COLO829 (cell line): Measurements from ENCODE around the gene TRIM41.
"Not testable (repeated sequence)": the region's sequence is repeated elsewhere in the genome, so short reads cannot be mapped to it uniquely, and the experiment has no call there.

Source experiments
- DNase-seq: peaks from one replicate; pipeline ENCODE4 v3.0.0; 2012; ENCODE audit warnings: low spot score

Gene TRIM41

DNA sequence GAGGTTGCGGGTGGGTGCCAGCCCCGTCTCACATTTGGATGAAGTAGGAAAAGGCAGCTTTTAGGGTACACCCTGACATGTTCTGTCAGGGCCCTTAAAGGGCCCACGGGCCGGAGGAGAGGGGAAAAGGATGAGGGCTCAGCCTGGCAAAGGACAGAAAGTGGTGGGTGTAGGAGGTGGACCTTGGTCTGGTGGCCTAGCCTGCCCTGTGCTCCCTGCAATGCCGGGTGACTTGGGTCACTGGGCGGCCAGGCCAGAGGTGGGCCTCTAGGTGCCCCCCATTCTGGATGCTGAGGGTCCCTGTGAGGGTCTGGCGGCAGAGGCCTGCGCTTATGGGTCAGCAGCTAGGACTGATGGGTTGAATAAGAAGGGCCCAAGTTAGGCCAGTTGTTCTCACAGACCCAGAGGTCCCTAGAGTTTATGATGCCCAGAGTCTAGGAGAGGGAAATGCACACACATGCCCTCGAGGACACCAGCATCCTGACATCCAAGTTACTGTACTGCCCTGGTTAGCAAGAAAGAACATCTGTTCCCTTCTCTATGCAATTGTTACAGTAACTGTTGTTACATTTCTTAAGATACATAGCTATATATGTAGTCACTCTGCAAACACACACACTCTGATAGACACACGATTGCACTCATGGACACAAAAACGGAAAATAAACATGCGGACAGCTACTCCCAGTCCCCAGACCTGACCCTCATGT lies 30.6 kb upstream of the TRIM41 start:
- no peak for DNase-seq

DNA sequence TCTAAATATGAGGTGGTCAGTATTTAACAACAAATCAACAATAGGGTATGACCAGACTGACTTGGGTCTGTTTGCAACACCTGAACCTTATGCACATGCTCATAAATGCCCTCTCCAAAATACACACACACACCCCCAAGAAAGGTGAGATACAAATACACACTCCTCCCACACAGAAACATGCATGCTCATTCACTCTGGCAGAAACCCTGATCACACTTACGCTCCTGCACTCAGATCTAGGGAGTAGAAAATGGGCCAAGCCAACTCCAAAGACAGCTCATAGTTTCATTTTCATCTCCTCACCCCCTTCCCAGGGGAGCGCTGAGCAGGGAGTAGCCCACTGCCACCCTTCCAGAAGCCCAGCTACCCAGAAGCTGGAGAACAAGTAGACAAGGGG lies 29.4 kb upstream of the TRIM41 start:
- DNase-seq: no peak

DNA sequence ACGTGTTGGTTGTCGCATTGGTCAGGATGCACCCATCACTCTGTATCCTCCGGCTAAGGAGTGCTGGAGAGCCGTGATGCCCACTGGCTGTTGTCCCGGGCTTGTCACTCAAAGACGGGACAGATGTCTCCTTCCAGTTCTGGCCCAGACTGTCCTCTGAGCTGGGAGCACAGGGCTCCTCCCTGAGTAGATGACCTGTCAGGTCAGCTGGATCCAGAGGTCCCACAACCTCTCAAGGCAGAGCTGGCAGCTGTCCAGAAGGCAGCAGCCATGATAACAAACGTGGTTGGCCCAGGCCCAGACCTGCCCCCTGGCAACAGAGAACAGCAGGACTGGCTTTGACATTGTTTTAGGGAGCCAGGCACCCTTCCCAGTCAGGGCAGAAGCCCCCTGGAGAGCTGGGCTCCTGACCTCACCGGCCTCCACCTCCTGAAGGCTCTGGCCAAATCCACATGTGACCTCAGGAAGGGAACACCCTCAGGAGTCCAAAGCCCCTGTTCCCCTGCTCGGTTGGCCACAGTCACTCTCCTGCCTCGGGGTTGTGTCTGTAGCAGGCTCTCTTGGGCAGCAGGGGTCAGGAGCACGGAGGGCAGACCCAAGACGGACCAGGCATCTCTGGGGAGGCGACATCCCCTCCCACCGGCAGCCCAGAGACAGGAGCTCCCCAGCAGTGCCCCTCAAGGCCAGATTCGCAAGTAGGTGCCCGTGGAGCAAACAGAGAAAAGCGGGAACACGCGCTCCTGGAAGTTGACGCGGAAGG lies 28.4 kb upstream of the TRIM41 start:
- DNase-seq: no peak

DNA sequence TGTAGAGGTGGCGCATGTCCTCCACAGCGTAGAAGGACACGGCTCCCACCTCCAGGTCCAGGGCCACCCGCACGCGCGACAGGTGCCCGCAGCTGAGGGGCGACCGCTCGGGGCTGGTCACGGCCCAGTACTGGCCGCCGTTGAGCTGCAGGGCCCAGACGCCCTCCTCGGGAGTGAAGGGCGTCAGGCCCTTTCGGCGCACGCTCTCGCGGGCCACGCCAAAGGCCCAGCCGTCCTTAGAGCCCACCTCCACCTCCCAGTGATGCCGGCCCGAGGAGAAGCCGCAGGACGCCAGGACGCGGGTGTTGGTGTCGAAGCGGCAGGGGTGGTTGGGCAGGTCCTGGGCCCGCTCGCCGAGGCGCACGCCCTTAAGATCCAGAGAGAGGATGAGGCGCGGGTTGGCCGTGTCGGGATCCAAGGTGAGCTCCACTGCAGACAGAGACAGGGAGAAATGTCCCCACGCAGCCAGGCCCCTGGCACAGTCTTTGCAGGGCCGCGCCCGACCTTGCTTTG lies 27.8 kb upstream of the TRIM41 start:
- DNase-seq: no peak

DNA sequence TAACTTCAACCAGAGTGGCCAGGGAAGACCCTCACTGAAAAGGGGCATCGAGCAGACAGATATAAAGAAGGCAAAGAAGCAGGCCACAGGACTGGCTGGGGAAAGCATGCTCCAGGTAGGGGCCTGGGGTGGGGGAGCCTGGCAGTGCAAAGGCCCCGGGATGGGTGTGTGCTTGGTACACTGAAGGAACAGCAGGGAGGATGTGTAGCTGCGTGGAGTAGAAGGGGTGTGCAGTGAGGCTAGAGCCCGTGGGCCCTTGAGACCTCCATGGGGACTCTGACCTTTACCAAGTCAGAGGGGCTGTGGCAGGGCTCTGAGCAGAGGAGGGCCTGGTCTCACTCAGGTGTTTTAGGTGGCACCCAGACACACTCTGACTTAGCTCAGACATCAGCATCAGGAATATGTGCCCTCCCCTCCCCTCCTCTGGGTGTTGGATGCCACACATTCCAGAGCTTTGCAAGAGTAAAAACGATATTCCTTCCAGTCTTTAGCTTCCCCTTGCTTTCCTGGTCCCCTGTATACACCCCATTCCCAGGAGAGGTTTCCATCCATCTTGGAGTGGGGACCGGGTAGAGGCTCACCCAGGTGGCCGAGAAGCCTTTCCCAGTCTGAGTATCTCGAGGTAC lies 25.6 kb upstream of the TRIM41 start:
- no peak for DNase-seq

DNA sequence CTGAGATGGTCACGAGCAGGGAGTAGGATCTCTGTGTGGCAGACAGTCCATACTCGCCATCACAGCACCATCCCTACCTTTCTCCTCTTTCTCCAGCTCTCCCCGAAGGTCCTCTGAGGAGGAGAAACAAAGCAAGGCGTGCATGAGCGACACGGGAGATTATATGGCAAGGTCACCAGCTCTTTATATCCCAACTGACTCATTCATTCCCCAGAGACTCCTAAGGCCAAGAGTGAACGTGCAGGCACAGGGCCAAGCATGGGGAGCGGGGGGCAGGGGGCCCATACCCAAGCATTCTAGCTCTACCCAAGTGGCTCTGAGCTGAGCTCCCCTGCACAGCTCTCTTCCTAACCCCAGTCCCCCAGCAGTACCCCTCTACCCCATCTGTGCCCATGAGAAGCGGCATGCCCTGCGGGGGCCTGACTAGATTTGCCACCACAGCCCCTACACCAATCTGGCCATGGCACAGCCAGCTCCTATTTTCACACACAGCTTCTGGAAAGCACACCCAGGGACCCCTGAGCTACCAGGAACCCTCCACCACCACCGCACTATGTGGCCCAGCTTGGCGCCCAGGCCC lies 24.9 kb upstream of the TRIM41 start:
- no peak for DNase-seq

DNA sequence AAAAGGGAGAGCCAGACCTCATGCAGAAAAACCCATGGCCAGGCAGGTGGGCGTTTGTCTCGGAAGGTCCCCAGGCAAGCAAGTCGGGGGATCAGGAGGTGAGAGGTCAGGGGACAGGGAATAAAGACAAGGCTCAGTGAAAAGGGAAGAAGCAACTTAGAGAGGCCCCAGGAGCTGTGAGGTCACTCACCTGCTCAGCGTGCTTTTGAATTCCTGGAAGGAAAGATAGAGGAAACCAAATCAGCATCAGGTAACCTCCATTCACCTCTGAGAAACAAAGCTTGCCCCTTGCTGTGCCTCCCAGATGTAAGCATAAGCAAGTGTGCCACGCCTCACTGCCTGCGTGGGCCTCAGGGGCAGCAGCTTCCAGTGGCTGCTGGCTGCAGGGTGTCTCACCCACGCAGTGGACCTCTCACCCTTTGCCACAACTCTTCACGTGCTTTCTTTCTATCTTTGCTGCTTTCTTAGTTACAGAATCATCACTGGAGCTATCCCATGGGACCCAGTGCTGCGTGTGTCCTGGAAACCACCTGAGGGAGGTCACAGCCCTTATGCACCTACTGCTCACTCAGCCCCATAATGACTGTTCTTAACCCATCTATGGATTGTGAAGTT lies 24.1 kb upstream of the TRIM41 start:
- DNase-seq: no peak

DNA sequence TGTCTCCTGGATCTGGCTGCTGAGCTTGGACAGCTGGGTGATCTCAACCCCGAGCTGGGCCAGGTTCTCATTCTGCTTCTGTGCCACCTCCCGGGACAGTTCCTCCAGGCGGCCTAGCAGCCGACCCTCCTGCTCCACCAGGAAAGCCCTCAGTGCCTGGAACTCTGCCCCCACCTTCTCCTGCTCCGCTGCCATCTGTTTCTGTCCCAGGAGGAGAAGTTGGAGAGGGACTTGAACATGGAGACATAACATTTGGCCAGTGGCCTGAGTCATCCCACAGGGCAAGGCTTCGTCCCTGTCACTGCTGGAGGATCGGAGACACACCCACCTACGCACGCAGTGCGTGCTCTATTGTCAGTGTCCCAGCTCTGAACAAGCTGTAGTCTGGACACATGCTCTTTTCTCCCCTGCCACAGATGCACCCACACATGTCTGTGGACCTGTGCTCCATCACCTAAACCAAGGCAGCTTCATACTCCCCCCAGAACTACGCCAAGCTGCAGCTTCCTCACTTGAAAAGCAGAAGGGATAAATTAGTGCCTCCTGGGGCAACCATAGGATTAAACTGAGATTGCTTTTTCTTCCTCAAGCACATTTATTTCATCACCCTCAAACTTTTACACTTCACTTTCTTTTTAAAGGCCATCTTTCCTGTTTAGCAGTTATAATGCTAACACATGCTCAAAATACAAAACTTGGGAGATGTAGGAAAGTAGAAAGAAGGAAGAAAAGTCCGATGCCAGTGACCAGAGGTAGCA lies 23.0 kb upstream of the TRIM41 start:
- DNase-seq: no peak

DNA sequence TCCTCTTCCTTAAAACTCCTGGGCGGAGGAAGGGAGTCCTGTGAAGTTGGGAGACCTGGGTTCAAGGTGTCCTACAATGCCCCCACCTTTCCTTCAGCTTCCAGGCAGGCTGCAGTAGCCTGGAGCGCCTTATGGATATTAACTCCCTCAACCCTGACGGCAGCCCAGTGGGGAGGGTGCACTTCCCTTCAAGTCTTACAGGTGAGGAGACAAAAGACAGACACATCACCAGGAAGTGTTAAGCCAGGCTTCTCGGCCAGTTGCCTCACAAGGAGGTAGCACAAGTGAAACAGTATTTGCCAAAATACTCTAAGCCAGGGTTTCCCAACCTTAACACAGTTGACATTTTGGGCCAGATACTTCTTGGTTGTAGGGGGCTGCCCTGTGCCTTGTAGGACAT lies 22.3 kb upstream of the TRIM41 start:
- DNase-seq: no peak

DNA sequence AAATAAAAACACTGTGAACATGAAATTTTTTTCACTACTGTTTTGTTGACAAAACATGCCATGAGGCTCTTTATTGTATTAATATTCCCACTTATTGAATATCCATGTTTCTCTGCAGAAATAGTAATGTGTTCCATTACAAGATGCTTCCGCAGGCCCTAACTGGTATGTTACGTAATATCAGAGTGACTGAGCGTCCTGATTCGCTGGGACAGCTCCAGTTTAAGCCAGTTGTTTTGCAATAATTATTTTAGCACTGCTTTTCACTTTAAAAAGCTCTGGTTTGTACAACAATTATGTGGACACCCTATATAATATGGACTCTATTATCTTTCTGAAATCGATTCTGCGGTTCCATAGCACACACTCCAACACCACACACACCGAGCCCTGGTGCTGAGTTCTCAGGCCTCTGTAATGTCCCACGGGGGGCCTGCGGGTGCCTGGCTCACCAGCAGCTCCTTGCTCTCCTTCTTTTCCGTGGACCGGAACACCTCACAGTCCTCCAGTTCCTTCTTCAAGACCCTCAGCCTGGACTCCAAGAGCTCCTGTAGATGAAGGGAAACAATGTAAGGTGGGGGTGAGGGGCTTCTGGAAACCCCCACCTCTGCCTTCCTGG lies 19.9 kb upstream of the TRIM41 start:
- no peak for DNase-seq

DNA sequence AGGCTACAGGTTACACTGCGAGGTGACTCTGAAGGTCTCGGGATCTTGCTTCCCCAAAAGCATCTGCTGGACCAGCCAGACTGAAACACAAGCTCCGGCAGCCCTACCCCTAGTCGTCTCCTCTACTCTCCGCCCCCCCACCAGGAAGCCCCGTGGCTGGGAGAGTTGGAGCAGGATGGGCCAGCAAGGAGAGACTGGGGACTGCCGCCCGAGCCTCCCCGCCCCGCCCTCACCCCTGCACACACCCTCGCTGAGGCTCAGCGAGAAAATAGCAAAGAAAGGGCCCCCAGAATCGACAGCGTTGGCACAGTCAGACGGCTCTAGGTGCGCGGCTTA lies 19.3 kb upstream of the TRIM41 start:
- no peak for DNase-seq

DNA sequence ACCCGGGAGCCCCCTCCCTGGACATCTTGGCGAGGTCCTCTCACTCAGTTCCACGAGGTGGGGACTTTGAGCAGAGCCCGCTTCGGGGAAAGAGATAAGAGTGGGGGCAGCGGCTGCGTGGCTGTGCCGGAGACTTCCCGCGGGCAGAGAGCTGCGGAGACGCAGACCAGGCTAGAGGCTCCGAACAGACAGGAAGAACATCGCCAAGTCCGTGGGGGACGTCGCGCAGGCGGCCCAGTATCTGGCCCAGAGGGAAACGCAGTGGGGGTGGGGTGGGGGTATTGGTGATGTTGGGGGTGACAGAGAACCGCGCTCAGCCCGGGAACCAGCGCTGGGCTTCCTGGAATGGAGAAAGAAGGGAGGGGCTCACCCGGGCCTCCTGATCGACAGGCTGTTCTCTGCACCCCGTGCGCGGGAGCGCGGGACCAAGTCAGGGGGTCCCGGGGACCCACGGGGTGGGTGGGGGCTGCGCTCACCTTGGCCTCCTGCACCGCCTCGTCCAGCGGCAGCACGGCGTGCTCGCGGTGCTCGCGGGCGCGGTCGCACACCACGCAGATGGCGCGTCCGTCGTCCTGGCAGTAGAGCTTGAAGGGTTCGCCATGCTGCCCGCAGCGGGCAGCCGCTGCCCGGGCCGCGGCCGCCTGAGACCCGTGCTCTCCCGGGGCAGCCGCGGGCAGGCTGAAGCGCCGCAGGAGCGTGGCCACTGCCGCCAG lies 18.8 kb upstream of the TRIM41 start:
- DNase-seq: no peak

DNA sequence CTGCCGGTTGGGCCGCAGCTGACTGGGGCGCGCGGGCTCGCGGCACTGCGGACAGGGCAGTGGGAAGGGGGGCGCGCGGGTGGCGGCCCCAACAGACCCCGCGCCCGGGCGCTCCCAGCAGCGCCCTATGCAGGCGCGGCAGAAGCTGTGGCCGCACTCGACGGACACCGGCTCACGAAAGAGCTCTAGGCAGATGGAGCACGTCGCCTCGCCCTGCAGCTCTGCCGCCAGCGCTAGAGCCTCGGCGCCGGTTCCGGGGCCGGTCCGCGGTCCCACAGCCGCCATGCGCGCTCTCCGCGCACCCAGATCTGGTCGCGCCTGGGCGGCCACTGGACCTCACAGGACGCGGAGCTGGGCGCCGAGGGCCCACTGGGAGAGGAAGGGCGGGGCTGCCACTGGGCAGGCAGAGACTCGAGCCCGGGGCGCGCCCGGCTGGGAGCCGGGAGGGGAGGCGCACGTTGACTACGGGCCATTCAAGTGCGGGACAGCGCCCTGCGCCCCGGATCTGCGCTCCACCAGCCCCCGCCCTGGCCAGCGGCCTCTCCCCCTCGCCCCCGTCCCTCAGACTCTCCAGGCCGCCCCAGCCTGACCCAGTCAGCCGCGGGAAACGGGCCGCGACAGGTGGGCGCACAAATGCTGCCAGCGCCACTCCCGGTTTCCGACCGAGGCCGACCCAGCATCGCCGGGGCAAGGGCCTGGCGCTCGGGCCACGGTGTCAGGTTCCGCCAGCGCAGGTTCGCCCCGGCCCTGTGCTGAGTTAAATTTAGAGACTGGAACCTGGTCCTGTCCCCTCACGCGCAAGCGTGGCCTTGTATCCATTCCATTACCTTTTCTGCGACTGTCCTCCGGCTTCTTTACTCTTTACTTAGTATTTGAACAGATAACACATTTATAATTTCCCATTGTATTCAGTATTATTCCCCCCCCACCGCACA lies 18.0 kb upstream of the TRIM41 start, which contains the start of gene TRIM7:
Gene TRIM7, minus strand, starts transcription at position 371 of the 935 bp plus-strand sequence. Its CDS starts 86 bp downstream, at position 285.
- DNase-seq: no peak

DNA sequence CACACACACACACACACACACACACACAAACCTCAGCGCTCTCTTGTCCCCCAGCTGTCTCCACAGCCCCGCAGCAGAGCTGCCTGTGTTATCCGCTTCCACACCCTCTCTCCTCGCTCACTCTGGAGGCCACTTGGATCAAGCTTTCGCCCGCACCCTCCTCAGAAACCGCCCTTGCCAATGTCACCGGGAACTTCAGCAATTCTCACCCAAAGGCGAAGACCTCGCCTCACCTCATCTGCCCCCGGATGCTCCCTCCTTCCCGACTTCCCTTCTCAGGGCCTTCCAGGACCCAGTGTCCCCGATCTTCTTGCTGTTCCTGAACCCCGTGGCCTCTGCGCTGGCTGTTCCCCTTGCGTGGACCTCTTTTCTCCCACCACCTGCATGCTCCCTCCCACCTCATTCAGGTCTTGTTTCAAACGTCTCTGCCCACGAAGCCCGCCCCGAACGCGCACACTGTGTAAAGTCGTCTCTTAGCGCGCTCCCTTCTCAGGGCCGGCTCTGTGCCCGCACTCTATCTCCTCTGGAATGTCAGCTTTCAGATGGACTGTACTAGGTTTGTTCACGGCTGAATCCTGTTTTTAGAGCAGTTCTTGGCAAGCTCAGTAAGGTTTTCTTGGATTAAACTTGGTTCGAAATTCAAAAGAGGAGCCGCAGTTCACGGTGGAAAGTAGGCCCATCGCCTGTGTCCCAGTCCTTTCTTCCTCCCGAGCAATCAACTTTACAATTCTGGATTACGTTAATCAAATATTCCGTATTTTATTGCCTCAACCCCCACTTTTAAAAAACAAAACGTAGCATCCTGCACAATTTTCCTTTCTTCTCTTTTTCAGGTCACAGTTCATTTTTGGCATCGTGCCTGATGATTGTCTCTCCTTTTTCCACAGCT lies 17.1 kb upstream of the TRIM41 start:
- DNase-seq: no peak

DNA sequence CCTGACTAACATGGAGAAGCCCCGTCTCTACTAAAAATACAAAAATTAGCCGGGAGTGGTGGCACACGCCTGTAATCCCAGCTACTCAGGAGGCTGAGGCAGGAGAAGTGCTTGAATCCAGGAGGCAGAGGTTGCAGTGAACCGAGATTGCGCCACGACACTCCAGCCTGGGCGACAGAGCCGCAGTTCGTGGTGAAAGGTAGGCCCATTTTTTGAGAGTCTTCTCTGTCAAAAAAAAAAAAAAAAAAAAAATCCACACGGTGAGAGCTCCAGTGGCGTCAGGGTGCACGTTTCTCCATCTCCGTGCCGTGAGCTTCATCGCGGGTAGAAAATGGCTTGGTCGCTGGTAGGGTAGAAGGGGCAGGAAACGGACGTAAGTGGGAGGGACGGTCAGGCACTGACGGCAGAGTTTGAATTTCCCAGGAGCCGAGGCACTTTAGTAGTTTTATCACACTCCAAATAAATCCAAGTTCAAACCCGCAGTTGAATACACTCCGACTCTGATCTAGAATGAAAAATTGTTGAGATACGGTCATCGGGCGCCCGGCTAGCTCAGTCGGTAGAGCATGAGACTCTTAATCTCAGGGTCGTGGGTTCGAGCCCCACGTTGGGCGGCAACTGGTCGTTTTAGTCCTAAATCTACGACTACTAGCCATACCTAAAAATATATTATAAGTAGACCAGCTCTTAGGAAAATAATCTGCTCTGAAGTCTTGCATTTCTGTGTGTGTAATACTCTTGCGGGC lies 15.7 kb upstream of the TRIM41 start:
- DNase-seq: peak; percentile 62

DNA sequence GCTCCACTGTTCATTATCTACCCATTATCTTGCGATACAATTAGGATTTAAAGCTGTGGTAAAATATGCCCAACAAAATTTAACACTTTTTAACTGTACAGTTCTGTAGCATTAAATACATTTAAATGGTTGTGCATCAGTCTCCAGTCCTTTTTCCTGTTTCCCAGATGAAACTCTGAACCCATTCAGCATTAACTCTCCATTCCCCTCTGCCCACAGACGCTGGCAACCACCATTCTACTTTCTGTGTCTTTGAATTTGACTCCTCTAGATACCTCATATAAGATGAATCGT lies 15.2 kb upstream of the TRIM41 start:
- no peak for DNase-seq

DNA sequence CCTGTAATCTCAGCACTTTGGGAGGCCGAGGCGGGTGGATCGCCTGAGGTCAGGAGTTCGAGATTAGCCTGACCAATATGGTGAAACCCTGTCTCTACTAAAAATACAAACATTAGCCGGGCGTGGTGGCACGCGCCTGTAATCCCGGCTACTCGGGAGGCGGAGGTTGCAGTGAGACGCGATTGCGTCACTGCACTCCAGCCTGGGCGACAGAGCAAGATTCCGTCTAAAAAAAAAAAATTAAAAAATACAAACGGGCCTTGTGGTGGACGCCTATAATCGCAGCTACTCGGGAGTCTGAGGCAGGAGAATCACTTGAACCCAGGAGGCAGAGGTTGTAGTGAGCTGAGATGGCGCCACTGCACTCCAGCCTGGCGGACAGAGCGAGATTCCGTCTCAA lies 14.1 kb upstream of the TRIM41 start:
- DNase-seq: not testable (repeated sequence)

DNA sequence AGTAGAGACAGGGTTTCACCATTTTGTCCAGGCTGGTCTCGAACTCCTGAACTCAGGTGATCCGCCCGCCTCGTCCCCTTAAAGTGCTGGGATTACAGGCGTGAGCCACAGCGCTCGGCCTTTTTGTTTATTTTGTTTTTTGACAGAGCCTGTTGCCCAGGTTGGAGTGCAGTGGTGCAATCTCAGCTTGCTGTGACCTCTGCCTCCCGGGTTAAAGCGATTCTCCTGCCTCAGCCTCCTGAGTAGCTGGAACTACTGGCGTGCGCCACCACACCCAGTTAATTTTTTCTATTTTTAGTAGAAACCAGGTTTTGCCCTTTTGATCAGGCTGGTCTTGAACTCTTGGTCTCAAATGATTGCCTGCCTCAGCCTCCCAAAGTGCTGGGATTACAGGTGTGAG lies 12.9 kb upstream of the TRIM41 start:
- DNase-seq: not testable (repeated sequence)
